Measurements from ENCODE around the gene PSME1. TPM values are rescaled to one million over a fixed set of nuclear protein-coding genes. Genes with fewer than 3 reads are reported as not detected.

PSME1 gene
- total and polyA plus RNA-seq, 2 of the 13 experiments (the other 11 are each of a cell fraction or from before 2014, with no cell fraction given): 159 to 608 TPM

GRCh38 chr14:24135834-24136683 lies at the start of gene PSME1 (continued):
- TF ChIP-seq GABPB1 (CRISPR knock-in tag; IDR thresholded peaks at IDR 0.05) (peak; percentile 87), ZFP36L1 (CRISPR knock-in tag; IDR thresholded peaks at IDR 0.05) (peak; percentile 18; the same call in 1 of the 2 replicates), SETDB1 (CRISPR knock-in tag; IDR thresholded peaks at IDR 0.05; ENCODE audit: borderline replicate concordance) (no peak), ZFP90 (CRISPR knock-in tag; IDR thresholded peaks at IDR 0.05; ENCODE audit: borderline replicate concordance) (peak; percentile 93), NFKB2 (CRISPR knock-in tag; IDR thresholded peaks at IDR 0.05; ENCODE audit: borderline replicate concordance) (peak; percentile 97; the same call in 1 of the 2 replicates), ATF4 (CRISPR knock-in tag; IDR thresholded peaks at IDR 0.05) (no peak), ZNF639 (CRISPR knock-in tag; conservative IDR thresholded peaks at IDR 0.05) (peak; percentile 78), TIGD3 (CRISPR knock-in tag; IDR thresholded peaks at IDR 0.05; ENCODE audit: borderline replicate concordance) (peak; percentile 92), CCAR2 (optimal IDR thresholded peaks at IDR 0.05; ENCODE audit: low read depth, low read length) (no peak), ZSCAN22 (CRISPR knock-in tag; IDR thresholded peaks at IDR 0.05) (no peak), ZBTB20 (CRISPR knock-in tag; IDR thresholded peaks at IDR 0.05; ENCODE audit: borderline replicate concordance, low read depth) (0 out of 2 replicates have a peak, but pooled peaks have one; percentile 35), LCORL (IDR thresholded peaks at IDR 0.05) (no peak), LCORL (CRISPR knock-in tag; IDR thresholded peaks at IDR 0.05) (no peak), ZNF704 (CRISPR knock-in tag; IDR thresholded peaks at IDR 0.05; ENCODE audit: borderline replicate concordance) (0 out of 2 replicates have a peak, but pooled peaks have one; percentile 22), CREM (IDR thresholded peaks at IDR 0.05) (no peak), CREM (CRISPR knock-in tag; IDR thresholded peaks at IDR 0.05) (no peak; the same call in 1 of the 2 replicates), SOX5 (CRISPR knock-in tag; IDR thresholded peaks at IDR 0.05; ENCODE audit: borderline replicate concordance) (peak; percentile 49; the same call in 1 of the 2 replicates), ELF1 (CRISPR knock-in tag; IDR thresholded peaks at IDR 0.05) (peak; percentile 84)
- TF ChIP-seq, protein P1, sequence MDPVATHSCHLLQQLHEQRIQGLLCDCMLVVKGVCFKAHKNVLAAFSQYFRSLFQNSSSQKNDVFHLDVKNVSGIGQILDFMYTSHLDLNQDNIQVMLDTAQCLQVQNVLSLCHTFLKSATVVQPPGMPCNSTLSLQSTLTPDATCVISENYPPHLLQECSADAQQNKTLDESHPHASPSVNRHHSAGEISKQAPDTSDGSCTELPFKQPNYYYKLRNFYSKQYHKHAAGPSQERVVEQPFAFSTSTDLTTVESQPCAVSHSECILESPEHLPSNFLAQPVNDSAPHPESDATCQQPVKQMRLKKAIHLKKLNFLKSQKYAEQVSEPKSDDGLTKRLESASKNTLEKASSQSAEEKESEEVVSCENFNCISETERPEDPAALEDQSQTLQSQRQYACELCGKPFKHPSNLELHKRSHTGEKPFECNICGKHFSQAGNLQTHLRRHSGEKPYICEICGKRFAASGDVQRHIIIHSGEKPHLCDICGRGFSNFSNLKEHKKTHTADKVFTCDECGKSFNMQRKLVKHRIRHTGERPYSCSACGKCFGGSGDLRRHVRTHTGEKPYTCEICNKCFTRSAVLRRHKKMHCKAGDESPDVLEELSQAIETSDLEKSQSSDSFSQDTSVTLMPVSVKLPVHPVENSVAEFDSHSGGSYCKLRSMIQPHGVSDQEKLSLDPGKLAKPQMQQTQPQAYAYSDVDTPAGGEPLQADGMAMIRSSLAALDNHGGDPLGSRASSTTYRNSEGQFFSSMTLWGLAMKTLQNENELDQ (CRISPR knock-in tag; IDR thresholded peaks at IDR 0.05; ENCODE audit: borderline replicate concordance): peak; percentile 57; the same call in 1 of the 2 replicates
- TF ChIP-seq, protein P2, sequence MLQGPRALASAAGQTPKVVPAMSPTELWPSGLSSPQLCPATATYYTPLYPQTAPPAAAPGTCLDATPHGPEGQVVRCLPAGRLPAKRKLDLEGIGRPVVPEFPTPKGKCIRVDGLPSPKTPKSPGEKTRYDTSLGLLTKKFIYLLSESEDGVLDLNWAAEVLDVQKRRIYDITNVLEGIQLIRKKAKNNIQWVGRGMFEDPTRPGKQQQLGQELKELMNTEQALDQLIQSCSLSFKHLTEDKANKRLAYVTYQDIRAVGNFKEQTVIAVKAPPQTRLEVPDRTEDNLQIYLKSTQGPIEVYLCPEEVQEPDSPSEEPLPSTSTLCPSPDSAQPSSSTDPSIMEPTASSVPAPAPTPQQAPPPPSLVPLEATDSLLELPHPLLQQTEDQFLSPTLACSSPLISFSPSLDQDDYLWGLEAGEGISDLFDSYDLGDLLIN (CRISPR knock-in tag; IDR thresholded peaks at IDR 0.05; ENCODE audit: borderline replicate concordance): no peak; the same call in 1 of the 2 replicates

All from HepG2 (cell line).